K562 (cell line): ENCODE results near the gene CACTIN. TPM values are rescaled to one million over a fixed set of nuclear protein-coding genes. Genes with fewer than 3 reads are reported as not detected.

Source experiments
- ADNP ChIP-seq: fragments of 200-800 bp; sonication (Bioruptor generic); IDR thresholded peaks from 2 replicates; pipeline ENCODE4 v1.6.1; 2016; ENCODE audit warnings: missing genetic modification characterization, missing compliant biosample characterization
- BCOR ChIP-seq: fragments of 450-650 bp; IDR thresholded peaks from 2 replicates; pipeline ENCODE4 v1.6.1; 2016
- BMI1 ChIP-seq: fragments of 150-350 bp; IDR thresholded peaks from 2 replicates; pipeline ENCODE4 v1.6.1; 2014; ENCODE audit warnings: low read length
- CC2D1A ChIP-seq: fragments of 450-650 bp; IDR thresholded peaks from 2 replicates; pipeline ENCODE4 v1.6.1; 2017; ENCODE audit warnings: mild to moderate bottlenecking
- HSF4 ChIP-seq: fragments of 250-450 bp; sonication (Bioruptor Pico); IDR thresholded peaks from 2 replicates; pipeline ENCODE4 v2.1.2; 2022; ENCODE audit warnings: mild to moderate bottlenecking, moderate library complexity, borderline replicate concordance
- KDM1A ChIP-seq, 2 experiments: fragments of 450-650 bp; IDR thresholded peaks; 2 replicates each; pipeline ENCODE4 v1.6.1; 2016; ENCODE audit warnings: mild to moderate bottlenecking in 2 of 2
- NFE2 ChIP-seq: IDR thresholded peaks from 2 replicates; pipeline ENCODE4 v1.6.1; 2014; ENCODE audit warnings: antibody characterized with exemption, low read depth
- PRMT5 ChIP-seq: sonication (generic); formaldehyde crosslinking; IDR thresholded peaks from 2 replicates; pipeline ENCODE4 v1.5.0; 2020; ENCODE audit warnings: missing genetic modification reagents
- PTBP1 ChIP-seq: fragments of 200-400 bp; formaldehyde crosslinking; IDR thresholded peaks from 2 replicates; pipeline ENCODE4 v1.6.1; 2017; ENCODE audit warnings: low read depth, low read length
- RAD21 ChIP-seq, 2 experiments: fragments of 250-450 bp in 1 of 2; fragments of 450-650 bp in 1 of 2; sonication (Bioruptor Pico) in 1 of 2; formaldehyde crosslinking in 1 of 2; IDR thresholded peaks in 1 of 2; conservative IDR thresholded peaks in 1 of 2; 2 replicates each; pipeline versions ENCODE4 v1.4.0 to v1.8.0; 2020 to 2022; ENCODE audit warnings: mild to moderate bottlenecking in 2 of 2, moderate library complexity in 1 of 2
- RBM25 ChIP-seq: fragments of 200-400 bp; formaldehyde crosslinking; IDR thresholded peaks from 2 replicates; pipeline ENCODE4 v1.6.1; 2018; ENCODE audit warnings: low read length, low read depth, moderate library complexity; ENCODE audit not compliant: severe bottlenecking
- RCOR1 ChIP-seq, 2 experiments: IDR thresholded peaks; 2 replicates each; pipeline ENCODE4 v1.6.1; 2012; ENCODE audit warnings: low read depth in 2 of 2, low read length in 2 of 2, borderline replicate concordance in 1 of 2, improper control_type of control experiment in 1 of 2
- RHOXF2B ChIP-seq: fragments of 250-450 bp; sonication (Bioruptor Pico); conservative IDR thresholded peaks from 2 replicates; pipeline ENCODE4 v1.5.1; 2021
- SMARCA5 ChIP-seq: fragments of 450-650 bp; IDR thresholded peaks from 2 replicates; pipeline ENCODE4 v1.6.1; 2016
- SMC3 ChIP-seq: conservative IDR thresholded peaks from 2 replicates; pipeline ENCODE4 v1.6.1; 2011; ENCODE audit warnings: low read depth, low read length, improper control_type of control experiment; ENCODE audit not compliant: insufficient read depth
- STAG1 ChIP-seq: sonication (generic); formaldehyde crosslinking; IDR thresholded peaks from 2 replicates; pipeline ENCODE4 v1.5.0; 2020; ENCODE audit warnings: missing genetic modification reagents, borderline replicate concordance
- ZFP36 ChIP-seq: fragments of 150-350 bp; IDR thresholded peaks from 2 replicates; pipeline ENCODE4 v1.6.1; 2018; ENCODE audit warnings: low read length, low read depth; ENCODE audit not compliant: partially characterized antibody
- polyA plus RNA-seq, 8 experiments: library from polyadenylated mRNA; depleted of rRNA in 4 of 8; stranded (reverse) in 5 of 8; unstranded in 3 of 8; fragments of >200 nt; fragmentation: Nextera tagmentation in 2 of 8; fragmentation: Illumina TruSeq in 1 of 8; extraction: Ambion mirVana in 2 of 8; extraction: Trizol in 1 of 8; gene quantifications; 2 replicates each; pipeline versions ENCODE4 v1.2.1 to v1.2.3, GENCODE V29; 2011 to 2014; ENCODE audit warnings: inconsistent platforms in 1 of 8, missing spikeins in 1 of 8
- total RNA-seq, 7 experiments: library from RNA; depleted of rRNA in 6 of 7; stranded (reverse); fragments of >200 nt in 6 of 7; fragmentation: Illumina TruSeq in 2 of 7; extraction: Trizol in 2 of 7; gene quantifications; 2 replicates each; pipeline versions ENCODE4 v1.2.1 to v1.2.3, GENCODE V29; 2011 to 2021; ENCODE audit warnings: low replicate concordance in 1 of 7
- TF ChIP-seq, protein P1 (sequence below): IDR thresholded peaks from 2 replicates; pipeline ENCODE4 v1.6.1; 2011; ENCODE audit warnings: borderline replicate concordance, low read depth, mild to moderate bottlenecking, moderate library complexity, low read length; ENCODE audit not compliant: insufficient read depth, poor library complexity, severe bottlenecking
- TF ChIP-seq, protein P2 (sequence below): fragments of 450-650 bp; IDR thresholded peaks from 2 replicates; pipeline ENCODE4 v1.6.1; 2018; ENCODE audit not compliant: partially characterized antibody
- TF ChIP-seq, protein P3 (sequence below), 3 experiments: IDR thresholded peaks in 2 of 3; conservative IDR thresholded peaks in 1 of 3; 2 replicates each; pipeline ENCODE4 v1.5.1; 2011 to 2012; ENCODE audit warnings: low read length in 3 of 3, mild to moderate bottlenecking in 3 of 3, control low read depth in 2 of 3, improper control_type of control experiment in 1 of 3, inconsistent platforms in 1 of 3, low read depth in 1 of 3, mixed read lengths in 1 of 3, moderate library complexity in 1 of 3; ENCODE audit not compliant: insufficient read depth in 2 of 3
- TF ChIP-seq, protein P4 (sequence below): fragments of 250-450 bp; sonication (Bioruptor Pico); IDR thresholded peaks from 2 replicates; pipeline ENCODE4 v1.5.0; 2021

Gene CACTIN
- total and polyA plus RNA-seq, 9 of the 15 experiments (the other 6 are each of a cell fraction or from before 2014, with no cell fraction given) = 0.15 to 49.2 (median 15.0) TPM

DNA sequence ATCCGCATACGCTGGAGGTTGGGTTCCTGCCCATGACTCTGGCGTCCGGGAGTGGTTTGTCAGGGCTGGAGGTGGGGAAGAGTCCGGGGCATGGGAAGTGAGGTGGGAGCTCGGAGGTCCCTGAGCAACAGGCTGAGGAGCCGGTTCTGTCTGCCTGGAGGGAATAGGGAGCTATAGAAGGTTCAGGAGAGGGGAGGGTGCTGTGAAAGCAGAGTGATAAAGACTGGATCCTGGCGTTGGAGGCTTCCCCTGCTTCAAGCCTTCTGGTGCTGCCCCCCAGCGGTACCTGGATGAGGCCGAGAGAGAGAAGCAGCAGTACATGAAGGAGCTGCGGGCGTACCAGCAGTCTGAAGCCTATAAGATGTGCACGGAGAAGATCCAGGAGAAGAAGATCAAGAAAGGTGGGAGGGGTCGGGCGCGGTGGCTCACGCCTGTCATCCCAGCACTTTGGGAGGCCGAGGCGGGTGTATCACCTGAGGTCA lies 51.3 kb downstream of the CACTIN start (continued):
- TF ChIP-seq, protein P1, sequence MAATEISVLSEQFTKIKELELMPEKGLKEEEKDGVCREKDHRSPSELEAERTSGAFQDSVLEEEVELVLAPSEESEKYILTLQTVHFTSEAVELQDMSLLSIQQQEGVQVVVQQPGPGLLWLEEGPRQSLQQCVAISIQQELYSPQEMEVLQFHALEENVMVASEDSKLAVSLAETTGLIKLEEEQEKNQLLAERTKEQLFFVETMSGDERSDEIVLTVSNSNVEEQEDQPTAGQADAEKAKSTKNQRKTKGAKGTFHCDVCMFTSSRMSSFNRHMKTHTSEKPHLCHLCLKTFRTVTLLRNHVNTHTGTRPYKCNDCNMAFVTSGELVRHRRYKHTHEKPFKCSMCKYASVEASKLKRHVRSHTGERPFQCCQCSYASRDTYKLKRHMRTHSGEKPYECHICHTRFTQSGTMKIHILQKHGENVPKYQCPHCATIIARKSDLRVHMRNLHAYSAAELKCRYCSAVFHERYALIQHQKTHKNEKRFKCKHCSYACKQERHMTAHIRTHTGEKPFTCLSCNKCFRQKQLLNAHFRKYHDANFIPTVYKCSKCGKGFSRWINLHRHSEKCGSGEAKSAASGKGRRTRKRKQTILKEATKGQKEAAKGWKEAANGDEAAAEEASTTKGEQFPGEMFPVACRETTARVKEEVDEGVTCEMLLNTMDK = peak; percentile 34
- TF ChIP-seq BCOR = peak; percentile 93
- TF ChIP-seq ZFP36 = peak; percentile 94
- peak; percentile 83 for TF ChIP-seq RBM25
- peak; percentile 73; the same call in 1 of the 2 replicates for TF ChIP-seq PTBP1
- TF ChIP-seq SMC3 = 0 out of 2 replicates have a peak, but pooled peaks have one; percentile 28
- peak; percentile 62; the same call in 1 of the 2 replicates for TF ChIP-seq SMARCA5
- TF ChIP-seq STAG1 (CRISPR knock-in tag) = peak; percentile 16; the same call in 1 of the 2 replicates
- no peak for TF ChIP-seq CC2D1A
- TF ChIP-seq ADNP (tag) = 0 out of 2 replicates have a peak, but pooled peaks have one; percentile 42
- peak in 1 of 2 experiments; percentile 48; a peak in 2 of 4 replicates for TF ChIP-seq RAD21 (CRISPR knock-in tag; conservative IDR thresholded peaks at IDR 0.05 in 1 of 2, IDR thresholded peaks at IDR 0.05 in 1 of 2)
- TF ChIP-seq RHOXF2B (CRISPR knock-in tag) = no peak
- TF ChIP-seq, protein P2, sequence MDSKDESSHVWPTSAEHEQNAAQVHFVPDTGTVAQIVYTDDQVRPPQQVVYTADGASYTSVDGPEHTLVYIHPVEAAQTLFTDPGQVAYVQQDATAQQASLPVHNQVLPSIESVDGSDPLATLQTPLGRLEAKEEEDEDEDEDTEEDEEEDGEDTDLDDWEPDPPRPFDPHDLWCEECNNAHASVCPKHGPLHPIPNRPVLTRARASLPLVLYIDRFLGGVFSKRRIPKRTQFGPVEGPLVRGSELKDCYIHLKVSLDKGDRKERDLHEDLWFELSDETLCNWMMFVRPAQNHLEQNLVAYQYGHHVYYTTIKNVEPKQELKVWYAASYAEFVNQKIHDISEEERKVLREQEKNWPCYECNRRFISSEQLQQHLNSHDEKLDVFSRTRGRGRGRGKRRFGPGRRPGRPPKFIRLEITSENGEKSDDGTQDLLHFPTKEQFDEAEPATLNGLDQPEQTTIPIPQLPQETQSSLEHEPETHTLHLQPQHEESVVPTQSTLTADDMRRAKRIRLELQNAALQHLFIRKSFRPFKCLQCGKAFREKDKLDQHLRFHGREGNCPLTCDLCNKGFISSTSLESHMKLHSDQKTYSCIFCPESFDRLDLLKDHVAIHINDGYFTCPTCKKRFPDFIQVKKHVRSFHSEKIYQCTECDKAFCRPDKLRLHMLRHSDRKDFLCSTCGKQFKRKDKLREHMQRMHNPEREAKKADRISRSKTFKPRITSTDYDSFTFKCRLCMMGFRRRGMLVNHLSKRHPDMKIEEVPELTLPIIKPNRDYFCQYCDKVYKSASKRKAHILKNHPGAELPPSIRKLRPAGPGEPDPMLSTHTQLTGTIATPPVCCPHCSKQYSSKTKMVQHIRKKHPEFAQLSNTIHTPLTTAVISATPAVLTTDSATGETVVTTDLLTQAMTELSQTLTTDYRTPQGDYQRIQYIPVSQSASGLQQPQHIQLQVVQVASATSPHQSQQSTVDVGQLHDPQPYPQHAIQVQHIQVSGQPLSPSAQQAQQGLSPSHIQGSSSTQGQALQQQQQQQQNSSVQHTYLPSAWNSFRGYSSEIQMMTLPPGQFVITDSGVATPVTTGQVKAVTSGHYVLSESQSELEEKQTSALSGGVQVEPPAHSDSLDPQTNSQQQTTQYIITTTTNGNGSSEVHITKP = no peak
- TF ChIP-seq, protein P3, sequence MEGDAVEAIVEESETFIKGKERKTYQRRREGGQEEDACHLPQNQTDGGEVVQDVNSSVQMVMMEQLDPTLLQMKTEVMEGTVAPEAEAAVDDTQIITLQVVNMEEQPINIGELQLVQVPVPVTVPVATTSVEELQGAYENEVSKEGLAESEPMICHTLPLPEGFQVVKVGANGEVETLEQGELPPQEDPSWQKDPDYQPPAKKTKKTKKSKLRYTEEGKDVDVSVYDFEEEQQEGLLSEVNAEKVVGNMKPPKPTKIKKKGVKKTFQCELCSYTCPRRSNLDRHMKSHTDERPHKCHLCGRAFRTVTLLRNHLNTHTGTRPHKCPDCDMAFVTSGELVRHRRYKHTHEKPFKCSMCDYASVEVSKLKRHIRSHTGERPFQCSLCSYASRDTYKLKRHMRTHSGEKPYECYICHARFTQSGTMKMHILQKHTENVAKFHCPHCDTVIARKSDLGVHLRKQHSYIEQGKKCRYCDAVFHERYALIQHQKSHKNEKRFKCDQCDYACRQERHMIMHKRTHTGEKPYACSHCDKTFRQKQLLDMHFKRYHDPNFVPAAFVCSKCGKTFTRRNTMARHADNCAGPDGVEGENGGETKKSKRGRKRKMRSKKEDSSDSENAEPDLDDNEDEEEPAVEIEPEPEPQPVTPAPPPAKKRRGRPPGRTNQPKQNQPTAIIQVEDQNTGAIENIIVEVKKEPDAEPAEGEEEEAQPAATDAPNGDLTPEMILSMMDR (IDR thresholded peaks at IDR 0.05 in 2 of 3, conservative IDR thresholded peaks at IDR 0.05 in 1 of 3; ENCODE audit: insufficient read depth in 2 of 3, low read depth in 1 of 3, low read length in 3 of 3) = peak; percentile 55 to 64 (median 62)
- TF ChIP-seq BMI1 = no peak
- TF ChIP-seq RCOR1 (IDR thresholded peaks at IDR 0.05; ENCODE audit: borderline replicate concordance in 1 of 2, low read depth in 2 of 2, low read length in 2 of 2) = peak in 1 of 2 experiments; percentile 59; a peak in 2 of 4 replicates
- TF ChIP-seq, protein P4, sequence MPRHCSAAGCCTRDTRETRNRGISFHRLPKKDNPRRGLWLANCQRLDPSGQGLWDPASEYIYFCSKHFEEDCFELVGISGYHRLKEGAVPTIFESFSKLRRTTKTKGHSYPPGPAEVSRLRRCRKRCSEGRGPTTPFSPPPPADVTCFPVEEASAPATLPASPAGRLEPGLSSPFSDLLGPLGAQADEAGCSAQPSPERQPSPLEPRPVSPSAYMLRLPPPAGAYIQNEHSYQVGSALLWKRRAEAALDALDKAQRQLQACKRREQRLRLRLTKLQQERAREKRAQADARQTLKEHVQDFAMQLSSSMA (CRISPR knock-in tag) = no peak
- TF ChIP-seq PRMT5 (CRISPR knock-in tag) = no peak
- peak; percentile 67 to 87 for TF ChIP-seq KDM1A (IDR thresholded peaks at IDR 0.05)
- TF ChIP-seq NFE2 = no peak
- TF ChIP-seq HSF4 (CRISPR knock-in tag) = no peak
